Thymus (tissue), 11 donors: ENCODE measurements around the gene TRIM46. TPM values are rescaled to one million over a fixed set of nuclear protein-coding genes. Genes with fewer than 3 reads are reported as not detected.
"Not testable (repeated sequence)": the region's sequence is repeated elsewhere in the genome, so short reads cannot be mapped to it uniquely, and the experiment has no call there.

ENCODE experiments used
- DNase-seq, 9 donors: peaks; one replicate each; pipeline ENCODE4 v3.0.0-alpha.2; 2013; ENCODE audit warnings: low spot score in 9 of 9, low read depth in 6 of 9, missing footprints in 1 of 9
- H3K27ac ChIP-seq, 2 donors: one replicate each; pipeline ENCODE4 v1.5.1; 2013; ENCODE audit warnings: control low read depth in 1 of 2, low read depth in 1 of 2, low read length in 1 of 2, mild to moderate bottlenecking in 1 of 2, moderate library complexity in 1 of 2
- H3K27me3 ChIP-seq, 2 donors: one replicate each; pipeline ENCODE4 v1.5.1; 2013; ENCODE audit warnings: low read length in 1 of 2; ENCODE audit not compliant: control insufficient read depth in 2 of 2, insufficient read depth in 1 of 2
- H3K36me3 ChIP-seq, 2 donors: one replicate each; pipeline ENCODE4 v1.5.1; 2013; ENCODE audit warnings: low read length in 1 of 2, mild to moderate bottlenecking in 1 of 2, moderate library complexity in 1 of 2; ENCODE audit not compliant: control insufficient read depth in 2 of 2, insufficient read depth in 2 of 2
- H3K4me1 ChIP-seq, 2 donors: one replicate each; pipeline ENCODE4 v1.5.1; 2013; ENCODE audit warnings: low read length in 2 of 2; ENCODE audit not compliant: control insufficient read depth in 2 of 2, insufficient read depth in 2 of 2
- H3K4me3 ChIP-seq, 2 donors: one replicate each; pipeline ENCODE4 v1.5.1; 2013; ENCODE audit warnings: low read length in 2 of 2, control low read depth in 1 of 2, mild to moderate bottlenecking in 1 of 2
- H3K9me3 ChIP-seq, 2 donors: one replicate each; pipeline ENCODE4 v1.5.1; 2013; ENCODE audit warnings: low read length in 1 of 2, mild to moderate bottlenecking in 1 of 2; ENCODE audit not compliant: control insufficient read depth in 2 of 2, insufficient read depth in 1 of 2
- WGBS: extraction: QIAGEN DNeasy Blood & Tissue Kit; methylation state at CpG from one replicate; pipeline ENCODE4 v1.1.7; 2013; 5-methylcytosine and 5-hydroxymethylcytosine counted together
- polyA plus RNA-seq: library from polyadenylated mRNA; stranded (reverse); fragments of 200-250 nt; gene quantifications from one replicate; pipeline ENCODE4 v1.2.3, GENCODE V29; 2013
- total RNA-seq: library from RNA; stranded (reverse); fragments of 120-200 nt; gene quantifications from one replicate; pipeline ENCODE4 v1.2.4, GENCODE V29; 2013
- donor health status: healthy.

TRIM46 gene
- total and polyA plus RNA-seq, 2 donors = 1.9 to 4.3 TPM

DNA sequence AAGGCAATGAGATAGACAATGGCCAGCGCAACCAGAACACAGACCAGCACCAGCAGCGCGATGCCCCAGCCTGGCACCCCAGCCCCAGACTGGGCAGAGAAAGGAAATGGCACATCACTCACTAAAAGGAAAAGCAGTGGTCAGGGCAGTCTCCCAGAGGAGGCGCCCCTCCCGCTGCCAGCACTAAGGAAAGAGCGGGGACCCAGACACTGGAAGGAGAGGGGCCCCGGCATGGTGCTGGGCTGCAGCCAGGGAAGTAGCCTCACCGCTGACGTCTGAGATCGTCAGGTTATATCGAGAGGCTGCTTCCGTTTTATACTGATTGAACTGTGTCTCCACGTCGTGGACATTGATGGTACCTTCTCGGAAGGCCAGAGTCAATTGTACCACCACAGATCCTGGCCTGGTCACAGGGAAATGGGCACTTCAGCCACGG, 13.8 kb downstream of the TRIM46 start:
- peaks cover 0 to 5% of the 10 kb centered on the region in 2 donors for H3K36me3 ChIP-seq
- H3K27ac ChIP-seq = no peak overlapping the region
- 85% methylated on average over 16 of the region's 16 CpGs for WGBS
- H3K27me3 ChIP-seq = peaks cover 0 to 2% of the 10 kb centered on the region in 2 donors
- no peaks in the 10 kb centered on the region for H3K9me3 ChIP-seq
- no peak overlapping the region for H3K4me3 ChIP-seq
- no peak for DNase-seq
- H3K4me1 ChIP-seq = peaks cover 2 to 3% of the 10 kb centered on the region in 2 donors

DNA sequence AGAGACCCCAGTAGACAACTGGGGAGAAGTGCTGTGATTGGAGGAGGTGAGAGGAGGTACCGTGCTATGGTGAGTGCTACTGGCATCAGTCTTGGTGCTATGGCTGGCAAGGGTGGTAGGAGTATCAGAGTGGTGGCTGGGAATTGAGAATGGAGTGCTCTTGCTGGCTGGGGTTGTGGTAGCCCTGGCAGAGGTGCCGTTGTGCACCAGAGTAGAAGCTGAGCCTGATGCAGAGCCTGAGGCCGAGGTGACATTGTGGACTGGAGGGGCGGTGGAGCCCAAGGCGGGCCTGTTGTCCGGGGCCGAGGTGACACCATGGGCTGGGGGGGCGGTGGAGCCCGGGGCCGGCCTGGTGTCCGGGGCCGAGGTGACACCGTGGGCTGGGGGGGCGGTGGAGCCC, 14.6 kb downstream of the TRIM46 start:
- WGBS = 97% methylated on average over 14 of the region's 14 CpGs
- Histone ChIP-seq H3K4me1 (peaks cover 8 to 10% of the 10 kb centered on the region in 2 donors), H3K36me3 (peaks cover 0 to 5% of the 10 kb centered on the region in 2 donors), H3K27ac (no peak overlapping the region), H3K9me3 (peaks cover 0 to under 1% of the 10 kb centered on the region in 2 donors), H3K27me3 (peaks cover 0 to 8% of the 10 kb centered on the region in 2 donors), H3K4me3 (no peak overlapping the region)
- no peak for DNase-seq

DNA sequence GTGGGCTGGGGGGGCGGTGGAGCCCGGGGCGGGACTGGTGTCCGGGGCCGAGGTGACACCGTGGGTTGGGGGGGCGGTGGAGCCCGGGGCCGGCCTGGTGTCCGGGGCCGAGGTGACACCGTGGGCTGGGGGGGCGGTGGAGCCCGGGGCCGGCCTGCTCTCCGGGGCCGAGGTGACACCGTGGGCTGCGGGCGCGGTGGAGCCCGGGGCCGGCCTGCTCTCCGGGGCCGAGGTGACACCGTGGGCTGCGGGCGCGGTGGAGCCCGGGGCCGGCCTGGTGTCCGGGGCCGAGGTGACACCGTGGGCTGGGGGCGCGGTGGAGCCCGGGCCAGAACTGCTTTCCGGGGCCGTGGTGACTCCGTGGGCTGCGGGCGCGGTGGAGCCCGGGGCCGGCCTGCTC, 16.3 kb downstream of the TRIM46 start:
- H3K36me3 ChIP-seq, H3K4me3 ChIP-seq, H3K9me3 ChIP-seq, H3K27ac ChIP-seq, DNase-seq: not testable (repeated sequence)
- 98% methylated on average over 25 of the region's 45 CpGs for WGBS
- peaks cover 0 to 20% of the 10 kb centered on the region in 2 donors for H3K27me3 ChIP-seq
- peaks cover 20 to 23% of the 10 kb centered on the region in 2 donors for H3K4me1 ChIP-seq

DNA sequence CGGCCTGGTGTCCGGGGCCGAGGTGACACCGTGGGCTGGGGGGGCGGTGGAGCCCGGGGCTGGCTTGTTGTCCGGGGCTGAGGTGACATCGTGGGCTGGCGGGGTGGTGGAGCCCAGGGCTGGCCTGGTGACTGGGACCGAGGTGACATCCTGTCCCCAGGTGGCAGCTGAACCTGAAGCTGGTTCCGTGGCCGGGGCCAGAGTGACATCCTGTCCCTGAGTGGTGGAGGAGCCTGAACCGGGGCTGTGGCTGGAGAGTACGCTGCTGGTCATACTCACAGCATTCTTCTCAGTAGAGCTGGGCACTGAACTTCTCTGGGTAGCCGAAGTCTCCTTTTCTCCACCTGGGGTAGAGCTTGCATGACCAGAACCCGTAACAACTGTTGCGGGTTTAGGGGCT, 18.3 kb downstream of the TRIM46 start:
- no peak for DNase-seq
- Histone ChIP-seq H3K27me3 (peaks cover 0 to 21% of the 10 kb centered on the region in 2 donors), H3K4me3 (no peak overlapping the region), H3K9me3 (peaks cover 0 to 10% of the 10 kb centered on the region in 2 donors), H3K4me1 (peaks cover 20 to 28% of the 10 kb centered on the region in 2 donors), H3K27ac (no peak overlapping the region), H3K36me3 (no peaks in the 10 kb centered on the region)
- WGBS = 94% methylated on average over 17 of the region's 17 CpGs

DNA sequence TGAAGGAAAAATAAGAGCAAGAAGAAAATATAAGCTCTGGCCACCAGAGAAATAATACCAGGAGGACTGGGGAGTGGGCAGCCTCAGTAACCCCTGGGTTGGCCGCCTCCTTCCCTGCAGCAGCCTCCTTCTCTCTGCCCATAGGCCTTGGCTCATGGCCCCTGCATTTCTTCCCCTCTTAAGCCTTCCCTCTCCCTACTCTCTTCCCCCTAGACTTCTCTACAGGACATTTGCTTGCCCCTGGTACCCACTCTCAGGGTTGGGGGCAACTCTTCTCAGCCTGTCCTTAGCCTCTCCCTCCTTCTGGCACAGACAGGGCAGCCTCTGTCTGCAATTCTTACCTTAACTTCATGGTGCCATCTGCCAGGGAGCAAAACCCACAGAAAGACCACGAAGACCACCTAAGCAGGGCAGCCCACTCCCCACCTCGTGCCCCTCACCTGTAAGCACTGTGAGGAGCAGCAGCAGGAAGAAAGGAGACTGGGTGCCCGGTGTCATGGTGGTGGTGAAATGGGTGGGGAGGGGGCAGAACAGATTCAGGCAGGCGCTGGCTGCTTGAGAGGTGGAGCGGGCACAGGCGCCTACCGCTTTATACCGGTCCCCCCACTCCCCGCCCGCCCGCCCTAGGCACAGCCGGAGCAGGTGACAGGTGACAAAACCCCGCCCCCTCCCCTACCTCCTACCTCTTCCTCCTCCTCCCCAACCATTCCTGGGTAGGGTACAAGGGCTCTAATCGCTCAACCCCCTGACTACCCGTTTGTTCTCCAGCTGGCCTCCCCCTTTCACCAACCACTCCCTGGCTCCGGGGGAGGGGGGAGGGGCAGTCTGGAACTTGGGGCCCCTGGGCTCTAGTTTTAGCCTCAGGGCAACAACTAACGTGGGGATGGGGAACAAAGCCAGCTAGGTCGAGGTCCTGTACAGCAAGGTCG, 19.0 kb downstream of the TRIM46 start:
- H3K4me1 ChIP-seq = peaks cover 20 to 28% of the 10 kb centered on the region in 2 donors
- peaks cover 0 to 21% of the 10 kb centered on the region in 2 donors for H3K27me3 ChIP-seq
- peak in 1 of 9 donors; percentile 43 for DNase-seq

DNA sequence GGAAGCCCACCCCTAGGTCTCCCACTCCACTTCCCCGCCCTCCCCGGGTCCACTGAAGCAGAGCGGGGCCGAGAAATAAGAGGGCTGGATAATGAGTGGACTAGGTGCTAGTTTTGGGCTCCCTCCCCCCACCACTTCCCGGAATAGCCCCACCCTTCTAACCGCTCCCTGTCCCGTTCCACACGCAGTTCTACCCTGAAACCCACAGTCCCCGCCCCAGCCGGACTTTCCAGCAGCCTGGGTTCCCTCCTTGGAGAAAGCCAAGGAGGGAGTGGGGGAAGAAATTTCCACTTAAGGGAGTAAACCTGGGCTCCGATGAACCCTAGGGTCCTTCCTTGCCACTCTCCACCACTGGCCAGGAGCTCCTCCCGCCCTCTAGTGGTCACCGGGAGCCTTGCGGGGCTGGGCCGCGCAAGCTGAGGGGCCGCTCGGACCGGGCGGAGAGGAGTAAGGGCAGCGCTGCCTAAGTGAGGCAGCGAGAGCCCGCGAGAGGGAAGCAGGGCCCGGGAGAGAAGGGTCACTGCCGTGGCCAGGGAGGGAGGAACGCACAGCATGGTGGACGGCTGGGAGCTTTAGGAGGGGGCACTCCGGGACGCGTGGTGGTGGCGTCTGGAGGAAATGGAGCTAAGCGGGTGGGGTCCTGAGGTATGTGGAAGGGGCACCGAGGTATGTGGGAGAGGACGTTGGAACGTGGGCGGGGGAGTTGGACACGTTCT, 19.8 kb downstream of the TRIM46 start:
- Histone ChIP-seq H3K36me3 (no peaks in the 10 kb centered on the region), H3K27me3 (peaks cover 0 to 21% of the 10 kb centered on the region in 2 donors), H3K9me3 (peaks cover 0 to 10% of the 10 kb centered on the region in 2 donors), H3K4me1 (peaks cover 20 to 28% of the 10 kb centered on the region in 2 donors), H3K27ac (peak overlapping the region; percentile 41 to 96), H3K4me3 (peak overlapping the region; percentile 45 to 46)
- WGBS = 1% methylated on average over 38 of the region's 38 CpGs
- DNase-seq = peak in 5 of 9 donors; percentile 41 to 73 (median 64)

More for the DNA sequence above, 19.0 kb downstream of the TRIM46 start:
- Histone ChIP-seq H3K4me3 (peak overlapping the region; percentile 45 to 46), H3K36me3 (no peaks in the 10 kb centered on the region), H3K9me3 (peaks cover 0 to 10% of the 10 kb centered on the region in 2 donors), H3K27ac (peak overlapping the region; percentile 30 to 96)
- 28% methylated on average over 19 of the region's 20 CpGs for WGBS

DNA sequence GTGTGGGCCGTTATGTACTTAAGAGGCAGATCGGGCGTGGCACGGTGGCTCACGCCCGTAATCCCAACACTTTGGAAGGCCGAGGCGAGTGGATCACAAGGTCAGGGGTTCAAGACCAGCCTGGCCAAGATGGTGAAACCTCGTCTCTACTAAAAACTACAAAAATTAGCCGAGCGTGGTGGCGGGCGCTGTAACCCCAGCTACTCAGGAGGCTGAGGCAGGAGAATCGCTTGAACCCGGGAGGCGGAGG, 20.3 kb downstream of the TRIM46 start:
- Histone ChIP-seq H3K4me3 (peak overlapping the region; percentile 45 to 46), H3K27ac (peak overlapping the region; percentile 88 to 96), H3K27me3 (peaks cover 0 to 21% of the 10 kb centered on the region in 2 donors), H3K4me1 (peaks cover 20 to 28% of the 10 kb centered on the region in 2 donors)
- H3K9me3 ChIP-seq, DNase-seq, H3K36me3 ChIP-seq: not testable (repeated sequence)
- WGBS = 9% methylated on average over 16 of the region's 16 CpGs

DNA sequence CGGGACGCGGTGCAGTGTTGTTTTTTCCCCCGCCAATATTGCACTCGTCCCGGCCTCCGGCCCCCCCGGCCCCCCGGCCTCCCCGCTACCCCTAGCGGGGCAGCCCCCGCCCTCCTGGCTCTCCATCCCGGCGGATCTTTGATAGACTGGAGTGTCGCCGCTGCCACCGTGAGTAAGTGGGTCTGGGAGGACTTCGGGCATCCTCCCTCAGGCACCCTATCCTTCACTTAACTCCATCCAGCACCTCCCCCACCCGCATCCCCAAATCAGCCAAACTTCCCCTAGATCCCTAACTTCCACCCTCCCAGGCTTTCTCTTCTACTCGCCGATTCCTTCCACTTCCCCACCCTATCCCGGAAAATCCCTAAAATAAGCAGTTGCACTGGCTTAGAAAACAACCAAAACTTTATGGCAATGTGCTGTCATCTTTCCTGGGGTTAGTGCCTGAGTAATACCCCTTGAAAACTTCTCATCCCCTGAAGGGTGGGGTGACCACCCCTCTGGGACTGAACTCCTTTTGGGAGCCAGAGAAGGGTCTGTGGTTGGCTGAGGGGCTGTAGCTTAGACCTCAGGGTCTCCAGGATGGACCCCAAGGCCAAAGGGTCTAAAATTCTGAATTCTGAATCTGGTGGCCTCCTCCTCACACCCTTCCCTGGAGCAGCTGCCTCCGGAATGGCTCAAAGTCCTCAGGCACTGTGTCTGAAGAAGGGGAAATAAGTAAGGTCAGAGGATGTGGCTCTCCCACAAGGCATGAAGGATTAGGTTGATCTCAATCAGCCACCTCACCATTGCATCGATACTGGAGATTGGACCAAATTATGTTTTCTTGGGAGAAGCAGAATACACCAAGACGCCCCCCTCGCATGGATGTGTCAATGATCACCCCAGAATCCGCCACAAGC, 21.8 kb downstream of the TRIM46 start:
- Histone ChIP-seq H3K27me3 (peaks cover 0 to 21% of the 10 kb centered on the region in 2 donors), H3K9me3 (peaks cover 0 to 13% of the 10 kb centered on the region in 2 donors), H3K36me3 (no peaks in the 10 kb centered on the region), H3K4me3 (peak overlapping the region; percentile 45 to 46), H3K4me1 (peaks cover 20 to 28% of the 10 kb centered on the region in 2 donors), H3K27ac (no peak overlapping the region)
- WGBS = 45% methylated on average over 27 of the region's 27 CpGs
- no peak for DNase-seq
